PC-9 (cell line): Measurements from ENCODE around the gene RPA3. TPM values are rescaled to one million over a fixed set of nuclear protein-coding genes. Genes with fewer than 3 reads are reported as not detected.
A peak's percentile ranks its signal among the peaks of the same experiment; 100 is the strongest.

Experiments used
- BruUV-seq: library from RNA; stranded (reverse); fragments of 400-500 nt; replicated peaks from 2 replicates; lab custom pipeline; 2021; lab: Mats Ljungman, UMichigan
- CTCF ChIA-PET: fragments of 300-600 bp; sonication (Branson Sonifier 250); formaldehyde crosslinking; loops from one replicate; lab custom pipeline; 2022; ENCODE audit warnings: antibody characterized with exemption; lab: Charles Lee
- POLR2A ChIA-PET: fragments of 300-600 bp; sonication (Branson Sonifier 250); formaldehyde crosslinking; loops from one replicate; lab custom pipeline; 2022; ENCODE audit warnings: antibody characterized with exemption; ENCODE audit not compliant: unreplicated experiment; lab: Charles Lee
- DNase-seq, 2 experiments: peaks; one replicate each; pipeline versions ENCODE4 v3.0.0 to v3.0.0-alpha.2; 2015 to 2022; ENCODE audit warnings: mixed read lengths in 1 of 2
- H2AFZ ChIP-seq: fragments of 200-600 bp; sonication (generic); 2 replicates; pipeline ENCODE4 v1.8.1; 2017; ENCODE audit warnings: antibody characterized with exemption
- H3F3A ChIP-seq: fragments of 200-600 bp; sonication (generic); 2 replicates; pipeline ENCODE4 v1.8.1; 2017; ENCODE audit warnings: antibody characterized with exemption, mild to moderate bottlenecking, low read depth; ENCODE audit not compliant: insufficient read depth
- H3K27ac ChIP-seq: fragments of 200-600 bp; sonication (generic); 2 replicates; pipeline ENCODE4 v1.6.1; 2016; ENCODE audit warnings: mixed run types
- H3K27me3 ChIP-seq: fragments of 200-600 bp; sonication (generic); 2 replicates; pipeline ENCODE4 v1.6.1; 2016; ENCODE audit warnings: low read depth, mixed run types; ENCODE audit not compliant: insufficient read depth
- H3K36me3 ChIP-seq: fragments of 200-600 bp; sonication (generic); 2 replicates; pipeline ENCODE4 v1.6.1; 2016; ENCODE audit warnings: low read depth, mixed run types
- H3K4me1 ChIP-seq: fragments of 200-600 bp; sonication (generic); replicated peaks from 2 replicates; pipeline ENCODE4 v1.6.1; 2016; ENCODE audit warnings: mixed run types; ENCODE audit not compliant: insufficient read depth
- H3K4me2 ChIP-seq: fragments of 200-600 bp; sonication (generic); 2 replicates; pipeline ENCODE4 v1.6.1; 2017; ENCODE audit warnings: mixed run types
- H3K4me3 ChIP-seq: fragments of 200-600 bp; sonication (generic); 2 replicates; pipeline ENCODE4 v1.6.1; 2016; ENCODE audit warnings: mixed run types
- H3K79me2 ChIP-seq: fragments of 200-600 bp; sonication (generic); 2 replicates; pipeline ENCODE4 v1.6.1; 2017; ENCODE audit warnings: low read depth, mixed run types
- H3K9me2 ChIP-seq: fragments of 200-600 bp; sonication (generic); 2 replicates; pipeline ENCODE4 v1.8.1; 2017; ENCODE audit warnings: mild to moderate bottlenecking; ENCODE audit not compliant: insufficient read depth
- H3K9me3 ChIP-seq: fragments of 200-600 bp; sonication (generic); 2 replicates; pipeline ENCODE4 v1.8.1; 2016; ENCODE audit warnings: low read depth; ENCODE audit not compliant: insufficient read depth
- H4K20me1 ChIP-seq: fragments of 200-600 bp; sonication (generic); 2 replicates; pipeline ENCODE4 v1.8.1; 2017; ENCODE audit not compliant: insufficient read depth
- EZH2 ChIP-seq: fragments of 200-600 bp; sonication (generic); IDR thresholded peaks from 2 replicates; pipeline ENCODE4 v1.8.0; 2017; ENCODE audit warnings: antibody characterized with exemption, low read depth
- intact Hi-C: fragments of 100-400 bp; cut with micrococcal nuclease; formaldehyde crosslinking; loops from one replicate; pipeline ENCODE4 v1.10.0; 2022; ENCODE audit not compliant: unreplicated experiment
- total RNA-seq: library from RNA; stranded (reverse); gene quantifications from 2 replicates; pipeline ENCODE4 v1.2.3, GENCODE V29; 2021
- TF ChIP-seq, protein P1 (sequence below): fragments of 200-600 bp; sonication (generic); conservative IDR thresholded peaks from 2 replicates; pipeline ENCODE4 v1.6.1; 2017; ENCODE audit warnings: mixed run types, antibody characterized with exemption, mild to moderate bottlenecking, moderate library complexity

RPA3 gene
- total RNA-seq, 1 experiment from 2014 or later = 166 TPM

DNA sequence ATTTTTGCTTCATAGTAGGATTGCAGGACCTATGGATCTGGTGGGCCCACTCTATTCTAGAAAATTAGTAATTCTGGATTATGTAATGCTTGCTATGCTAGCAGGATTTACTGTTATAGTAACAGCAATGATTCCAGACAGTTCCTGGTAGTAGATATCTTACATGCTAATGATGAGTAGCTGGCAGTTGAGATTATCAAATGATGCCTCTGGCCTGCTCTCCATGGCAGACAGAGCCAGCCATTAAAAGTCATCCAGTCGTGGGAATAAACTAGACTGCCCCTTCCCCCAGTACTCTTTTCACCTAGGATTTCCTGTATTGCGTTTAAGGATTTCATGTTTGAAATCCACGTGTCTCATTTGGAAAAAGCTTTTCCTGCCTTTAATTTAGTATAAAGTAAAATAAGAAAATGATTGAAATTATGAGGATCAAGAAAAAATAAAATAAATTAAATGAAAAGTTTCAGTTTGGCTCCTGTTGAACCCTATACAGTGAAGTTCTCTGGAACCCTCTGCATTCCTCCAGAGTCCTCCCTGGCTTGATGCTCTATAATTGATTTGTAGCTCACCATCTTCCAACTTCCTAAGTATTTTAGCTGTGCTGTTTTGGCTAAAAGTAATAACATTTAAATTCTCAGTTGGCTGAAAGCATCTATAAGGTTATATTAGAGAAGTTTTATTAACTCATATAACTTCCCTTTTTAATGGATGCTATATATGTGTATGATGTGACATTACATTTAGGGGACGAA is 63.3 kb downstream of the RPA3 start:
- Histone ChIP-seq H3F3A (no peaks in the 10 kb centered on the region; the same call in 1 of the 2 replicates), H3K9me2 (no peaks in the 10 kb centered on the region), H3K79me2 (peaks cover 43% of the 10 kb centered on the region), H3K27me3 (no peaks in the 10 kb centered on the region), H3K9me3 (no peaks in the 10 kb centered on the region), H3K27ac (no peak overlapping the region), H4K20me1 (0 out of 2 replicates have a peak, but pooled peaks cover 3% of the 10 kb centered on the region), H3K4me2 (no peak overlapping the region), H3K4me3 (no peak overlapping the region), H2AFZ (no peak overlapping the region), H3K36me3 (no peaks in the 10 kb centered on the region), H3K4me1 (no peaks in the 10 kb centered on the region)
- intact Hi-C loops = no loop called here
- ChIA-PET POLR2A (no interaction called here), CTCF (no interaction called here)
- BruUV-seq = no TSS peak
- no peak for TF ChIP-seq EZH2
- TF ChIP-seq, protein P1, sequence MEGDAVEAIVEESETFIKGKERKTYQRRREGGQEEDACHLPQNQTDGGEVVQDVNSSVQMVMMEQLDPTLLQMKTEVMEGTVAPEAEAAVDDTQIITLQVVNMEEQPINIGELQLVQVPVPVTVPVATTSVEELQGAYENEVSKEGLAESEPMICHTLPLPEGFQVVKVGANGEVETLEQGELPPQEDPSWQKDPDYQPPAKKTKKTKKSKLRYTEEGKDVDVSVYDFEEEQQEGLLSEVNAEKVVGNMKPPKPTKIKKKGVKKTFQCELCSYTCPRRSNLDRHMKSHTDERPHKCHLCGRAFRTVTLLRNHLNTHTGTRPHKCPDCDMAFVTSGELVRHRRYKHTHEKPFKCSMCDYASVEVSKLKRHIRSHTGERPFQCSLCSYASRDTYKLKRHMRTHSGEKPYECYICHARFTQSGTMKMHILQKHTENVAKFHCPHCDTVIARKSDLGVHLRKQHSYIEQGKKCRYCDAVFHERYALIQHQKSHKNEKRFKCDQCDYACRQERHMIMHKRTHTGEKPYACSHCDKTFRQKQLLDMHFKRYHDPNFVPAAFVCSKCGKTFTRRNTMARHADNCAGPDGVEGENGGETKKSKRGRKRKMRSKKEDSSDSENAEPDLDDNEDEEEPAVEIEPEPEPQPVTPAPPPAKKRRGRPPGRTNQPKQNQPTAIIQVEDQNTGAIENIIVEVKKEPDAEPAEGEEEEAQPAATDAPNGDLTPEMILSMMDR = no peak
- no peak for DNase-seq

DNA sequence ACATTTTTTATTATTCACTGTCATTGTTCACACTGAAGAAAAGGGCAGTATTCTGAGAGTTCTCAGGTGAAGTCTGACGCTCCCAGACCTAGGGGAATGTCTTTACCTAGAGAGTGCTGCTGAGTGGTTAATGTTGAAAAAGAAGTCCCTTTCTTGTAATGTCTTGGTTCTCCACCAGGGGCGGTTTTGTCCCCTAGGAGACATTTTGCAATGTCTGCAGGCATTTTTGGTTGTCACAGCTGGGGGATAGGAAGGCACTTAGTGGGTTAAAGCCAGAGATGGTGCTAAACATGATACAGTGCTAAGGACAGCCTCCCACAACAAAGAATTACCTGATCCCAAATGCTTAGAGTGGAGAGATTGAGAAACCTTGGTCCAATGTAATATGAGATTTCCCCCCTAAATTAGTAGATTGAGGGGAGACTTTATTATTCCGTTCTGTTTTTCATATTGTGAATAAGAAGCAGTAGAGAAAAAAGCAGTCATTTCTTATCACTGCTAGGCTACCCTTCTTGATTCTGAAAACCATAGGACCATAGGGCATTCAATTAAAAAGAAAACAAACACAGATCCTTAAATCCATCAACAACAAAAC is 64.7 kb downstream of the RPA3 start:
- peaks cover 46% of the 10 kb centered on the region for H3K79me2 ChIP-seq
- no TSS peak for BruUV-seq
- no peaks in the 10 kb centered on the region for H3K9me2 ChIP-seq
- intact Hi-C loops = no loop called here
- no peak overlapping the region for H3K4me3 ChIP-seq
- no peaks in the 10 kb centered on the region for H3K36me3 ChIP-seq
- no peaks in the 10 kb centered on the region for H3K27me3 ChIP-seq
- H3K27ac ChIP-seq = no peak overlapping the region
- no peak overlapping the region for H2AFZ ChIP-seq
- ChIA-PET POLR2A (no interaction called here), CTCF (no interaction called here)
- H4K20me1 ChIP-seq = 0 out of 2 replicates have a peak, but pooled peaks cover 3% of the 10 kb centered on the region
- H3K9me3 ChIP-seq = no peaks in the 10 kb centered on the region
- no peak overlapping the region for H3K4me2 ChIP-seq
- no peak for DNase-seq
- H3F3A ChIP-seq = no peaks in the 10 kb centered on the region; the same call in 1 of the 2 replicates
- TF ChIP-seq, protein P1 = peak; percentile 71
- no peak for TF ChIP-seq EZH2
- H3K4me1 ChIP-seq = no peaks in the 10 kb centered on the region

DNA sequence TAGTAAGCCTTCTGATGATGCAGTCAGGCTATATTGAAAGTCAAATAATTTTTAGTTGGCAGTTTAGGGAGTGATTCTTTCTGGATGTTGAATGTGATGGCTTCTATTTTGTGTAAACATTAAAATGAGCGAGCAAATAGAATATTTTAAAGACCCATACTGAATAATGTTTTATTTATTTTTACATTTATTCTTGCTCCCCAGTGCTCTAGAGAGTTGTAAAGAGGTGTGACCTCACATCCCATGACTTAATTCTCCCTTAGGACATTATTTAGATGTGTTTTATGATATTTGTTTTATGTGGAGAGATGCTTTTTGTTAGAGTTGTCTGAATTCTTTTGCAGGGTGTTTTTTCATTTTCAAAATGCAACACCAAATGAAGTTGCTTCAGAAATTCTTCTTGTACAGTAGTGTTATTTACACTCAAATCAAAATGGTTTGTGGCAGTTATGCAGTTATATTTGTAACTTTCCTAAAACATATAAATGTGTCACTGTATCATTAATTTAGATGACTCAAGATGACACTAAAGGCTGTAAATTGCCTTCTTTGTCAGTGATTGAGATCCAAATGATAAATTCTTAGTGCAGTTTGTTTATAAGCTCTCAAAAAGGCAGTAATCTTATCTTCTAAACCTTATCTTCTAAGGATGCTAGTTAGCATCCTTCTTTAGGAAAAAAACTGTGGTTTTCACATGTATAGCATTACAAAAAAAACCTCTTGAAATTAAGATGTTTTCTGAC is 65.4 kb downstream of the RPA3 start:
- TF ChIP-seq, protein P1 = no peak
- no peak for TF ChIP-seq EZH2
- no peaks in the 10 kb centered on the region for H3K4me1 ChIP-seq
- H3K36me3 ChIP-seq = no peaks in the 10 kb centered on the region
- 0 out of 2 replicates have a peak, but pooled peaks cover 3% of the 10 kb centered on the region for H4K20me1 ChIP-seq
- POLR2A ChIA-PET = no interaction called here
- no peak overlapping the region for H3K4me2 ChIP-seq
- CTCF ChIA-PET = no interaction called here
- H3K27ac ChIP-seq = no peak overlapping the region
- H3F3A ChIP-seq = no peaks in the 10 kb centered on the region; the same call in 1 of the 2 replicates
- no peak overlapping the region for H3K4me3 ChIP-seq
- no peak for DNase-seq
- no peak overlapping the region for H2AFZ ChIP-seq
- no peaks in the 10 kb centered on the region for H3K9me2 ChIP-seq
- no peaks in the 10 kb centered on the region for H3K27me3 ChIP-seq
- intact Hi-C loops = no loop called here
- BruUV-seq = no TSS peak
- peaks cover 48% of the 10 kb centered on the region for H3K79me2 ChIP-seq
- H3K9me3 ChIP-seq = no peaks in the 10 kb centered on the region
